GM18517 (cell line): Measurements from ENCODE around the gene SCYL1.

ENCODE experiments used
- ATAC-seq: cut with Tn5 transposase; IDR thresholded peaks from one replicate; pipeline ENCODE4 v1.9.1; 2021; ENCODE audit warnings: mild to moderate bottlenecking, moderate library complexity; ENCODE audit not compliant: unreplicated experiment

The SCYL1 gene

DNA sequence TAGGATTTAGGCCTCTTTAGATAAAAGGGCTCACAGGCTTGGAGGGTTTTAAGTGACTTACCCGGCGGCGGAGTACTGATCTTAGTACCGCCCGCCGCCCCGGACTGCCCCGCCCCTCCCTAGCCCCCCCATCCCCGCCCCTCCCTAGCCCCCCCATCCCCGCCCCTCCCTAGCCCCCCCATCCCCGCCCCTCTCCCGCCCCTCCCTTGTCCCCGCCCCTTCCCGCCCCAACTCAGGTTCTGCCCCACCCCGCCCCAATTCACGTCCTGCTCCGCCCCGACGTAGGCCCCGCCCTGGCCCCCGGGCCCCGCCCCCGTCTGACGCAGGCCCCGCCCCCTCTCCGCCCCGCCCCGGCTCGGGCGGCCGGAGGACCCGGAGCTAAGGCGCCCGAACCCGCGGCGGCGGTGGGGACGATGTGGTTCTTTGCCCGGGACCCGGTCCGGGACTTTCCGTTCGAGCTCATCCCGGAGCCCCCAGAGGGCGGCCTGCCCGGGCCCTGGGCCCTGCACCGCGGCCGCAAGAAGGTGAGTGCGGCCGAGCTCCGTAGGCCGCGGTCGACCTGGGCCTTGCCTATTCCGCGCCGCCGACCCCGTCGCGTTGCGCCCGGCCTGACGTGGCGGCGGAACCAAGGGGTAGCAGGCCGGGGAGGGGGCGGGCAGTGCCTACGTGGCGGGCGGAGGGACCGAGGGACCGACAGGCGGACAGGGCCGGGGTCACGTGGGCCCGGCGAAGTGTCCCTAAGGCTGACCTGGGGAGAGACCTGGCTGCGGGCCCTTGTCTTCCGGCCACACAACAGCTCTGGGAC, at the start of gene SCYL1:
SCYL1 (plus strand) TSS at position 343 of the 805 bp plus-strand sequence; CDS start at position 414, 71 bp downstream.
- ATAC-seq, result peak; percentile 46

DNA sequence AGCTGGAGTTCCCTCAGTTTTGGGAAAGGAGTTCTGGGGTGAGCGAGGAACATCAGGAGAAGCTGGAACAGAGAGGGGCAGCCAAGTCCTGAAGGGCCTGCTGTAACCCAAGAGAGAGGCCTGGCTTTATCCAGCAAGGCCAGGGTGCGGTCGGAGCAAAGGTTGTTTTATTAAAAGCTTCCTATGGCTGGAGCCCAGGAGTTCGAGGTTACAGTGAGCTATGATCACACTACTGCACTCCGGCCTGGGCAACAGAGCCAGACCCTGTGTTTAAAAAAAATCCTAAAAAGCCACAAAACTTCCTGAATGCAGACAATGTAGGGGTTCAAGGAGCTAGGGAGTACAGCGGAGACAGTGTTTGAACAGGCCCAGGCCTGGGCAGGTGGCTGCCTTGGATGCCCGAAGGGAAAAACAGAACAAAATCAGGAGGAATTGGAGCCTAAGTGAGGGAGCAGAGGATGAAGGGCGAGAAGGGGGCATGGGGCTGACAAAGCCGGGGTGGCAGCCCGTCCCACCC, 48.2 kb upstream of the SCYL1 start:
- ATAC-seq, result no peak

DNA sequence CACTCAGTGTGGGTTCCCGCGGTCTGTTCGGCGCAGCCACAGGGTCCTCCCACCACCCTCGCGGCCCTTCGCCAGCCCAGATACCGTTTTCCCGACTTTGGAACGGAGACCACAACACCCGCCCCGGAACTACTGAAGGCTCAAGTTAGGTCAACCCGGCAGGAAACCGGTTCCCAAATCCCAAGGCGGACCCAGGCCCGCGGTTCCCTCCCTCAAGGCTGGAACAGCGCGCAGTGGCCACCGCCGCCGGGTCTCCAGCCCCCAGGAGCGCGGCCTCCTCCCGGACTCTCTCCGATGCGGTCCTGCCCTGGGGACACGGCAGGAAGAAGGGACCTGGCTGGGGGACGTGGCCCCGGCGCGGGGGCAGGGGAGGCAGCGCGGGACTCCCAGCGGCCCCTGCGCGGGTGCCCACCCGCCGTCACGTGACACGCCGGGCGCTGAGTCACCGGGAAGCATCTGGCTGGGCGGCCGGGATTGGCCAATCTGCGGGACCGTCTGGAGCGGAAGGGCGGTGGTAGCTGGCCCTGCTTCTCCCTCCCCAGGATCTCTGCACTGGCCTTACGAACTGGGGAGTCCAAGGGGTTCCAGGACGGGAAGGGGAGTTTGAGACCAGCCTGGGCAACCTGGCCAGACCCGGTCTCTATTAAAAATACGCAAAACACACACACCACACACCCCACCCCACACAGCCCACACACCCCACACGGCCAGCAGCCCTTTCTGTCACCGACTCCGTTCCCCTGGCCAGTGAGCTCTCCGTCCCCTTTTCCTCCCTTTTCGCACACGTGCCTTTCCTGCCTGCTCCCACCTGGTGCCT, 47.5 kb upstream of the SCYL1 start:
- ATAC-seq, result peak; percentile 81

GRCh38 chr11:65478388-65479183, 46.3 kb upstream of the SCYL1 start:
- ATAC-seq, result no peak

DNA sequence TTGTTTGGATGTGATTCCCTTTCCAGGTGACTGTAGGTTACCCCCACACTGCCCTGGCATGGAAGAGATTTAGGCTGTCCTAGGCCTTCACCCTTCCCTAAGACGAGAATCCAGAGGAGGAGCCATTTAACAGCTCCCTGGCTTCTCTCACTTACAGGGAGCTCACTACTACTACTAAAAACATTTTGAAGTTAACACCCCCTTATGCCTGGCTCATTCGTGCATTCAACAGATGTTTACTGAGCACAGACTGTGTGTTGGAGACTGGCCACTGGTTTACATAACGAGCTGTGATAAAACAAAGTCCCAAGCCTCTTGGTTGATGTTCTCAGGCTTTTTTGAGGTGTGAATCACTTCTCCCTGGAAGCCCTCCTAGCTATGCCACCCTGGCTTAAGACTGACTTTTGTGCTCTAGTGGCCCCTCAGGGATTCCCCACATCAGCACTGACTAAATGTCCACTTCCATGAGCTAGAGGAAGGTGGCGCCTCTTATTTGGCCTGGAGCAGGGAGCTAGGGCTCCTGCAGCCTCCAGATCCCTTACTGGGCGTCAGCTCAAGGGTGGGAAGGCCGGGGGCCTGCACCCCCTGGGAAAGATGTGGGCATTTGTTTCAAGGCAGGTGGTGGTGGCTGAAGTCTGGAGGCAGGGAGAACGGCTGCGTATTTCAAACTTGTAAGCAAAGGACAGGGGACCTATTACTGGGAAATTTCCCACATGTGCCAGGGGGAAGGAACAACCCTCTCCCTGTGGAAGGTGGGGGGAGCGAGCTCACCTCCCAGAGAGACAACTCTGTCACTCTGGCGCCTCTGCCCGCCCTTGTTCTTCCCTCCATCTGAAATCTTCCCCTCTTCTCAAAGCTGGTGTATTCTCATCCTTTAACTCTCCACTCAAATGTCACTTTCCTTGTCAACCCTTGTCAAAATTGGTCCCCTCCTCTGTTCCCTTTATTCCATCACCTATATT, 45.4 kb upstream of the SCYL1 start:
- no peak for ATAC-seq

GRCh38 chr11:65482306-65482850, 42.5 kb upstream of the SCYL1 start:
- no peak for ATAC-seq

DNA sequence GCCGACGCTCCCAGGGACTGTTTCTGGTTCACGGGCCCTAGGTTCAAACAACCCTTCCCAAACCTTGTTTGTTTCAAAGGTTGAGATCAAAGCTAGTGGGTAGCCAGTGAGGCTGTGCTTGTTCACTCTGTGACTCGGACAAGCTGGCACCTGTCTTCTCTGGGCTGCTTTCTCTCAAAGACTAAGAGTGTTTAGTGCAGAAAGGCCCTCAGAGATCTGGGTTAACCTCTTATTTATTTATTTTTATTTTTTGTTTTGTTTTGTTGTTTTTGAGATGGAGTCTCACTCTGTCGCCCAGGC, 39.0 kb upstream of the SCYL1 start:
- no peak for ATAC-seq

DNA sequence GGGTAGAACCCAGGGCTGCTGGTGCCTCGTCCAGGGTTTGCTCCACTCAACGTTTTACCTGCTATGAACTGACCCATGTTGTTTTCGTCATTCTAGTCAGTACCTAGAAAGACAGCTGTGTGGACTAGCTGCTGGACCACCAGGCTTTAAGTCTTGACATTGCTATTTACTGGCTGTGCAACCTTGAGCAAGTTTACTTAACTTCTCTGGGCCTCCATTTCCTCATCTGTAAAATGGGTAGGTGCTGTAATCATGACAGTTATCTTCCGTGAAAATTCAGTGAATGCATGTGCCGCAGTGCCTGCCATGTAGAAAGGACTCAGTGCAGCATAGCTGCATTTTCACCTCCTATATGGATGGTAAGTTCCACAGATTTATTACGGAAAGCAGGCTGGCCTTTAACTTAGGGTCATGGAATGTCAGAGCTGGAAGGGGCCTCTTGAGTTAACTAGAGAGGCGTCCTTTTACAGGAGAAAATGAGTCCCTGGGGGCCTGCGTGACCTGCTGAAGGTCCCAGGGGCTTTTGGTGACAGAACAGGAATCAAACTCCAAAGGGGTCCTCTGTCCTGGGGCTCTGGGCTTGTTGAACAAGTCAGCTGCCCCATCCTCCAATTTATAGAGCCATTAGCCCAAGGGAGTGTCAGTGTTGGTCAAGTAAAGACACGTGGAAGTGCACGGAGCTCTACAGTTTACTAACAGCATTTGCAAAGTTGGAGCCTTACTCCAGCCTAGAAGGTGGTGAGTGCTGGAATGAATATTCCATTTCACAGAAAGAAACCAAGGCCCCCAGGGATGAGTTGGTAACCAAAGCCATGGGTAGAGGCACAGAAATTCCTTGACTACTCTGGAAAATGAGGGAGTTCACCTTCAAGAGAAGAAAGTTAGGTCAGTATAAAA, 38.1 kb upstream of the SCYL1 start:
- ATAC-seq, result no peak

DNA sequence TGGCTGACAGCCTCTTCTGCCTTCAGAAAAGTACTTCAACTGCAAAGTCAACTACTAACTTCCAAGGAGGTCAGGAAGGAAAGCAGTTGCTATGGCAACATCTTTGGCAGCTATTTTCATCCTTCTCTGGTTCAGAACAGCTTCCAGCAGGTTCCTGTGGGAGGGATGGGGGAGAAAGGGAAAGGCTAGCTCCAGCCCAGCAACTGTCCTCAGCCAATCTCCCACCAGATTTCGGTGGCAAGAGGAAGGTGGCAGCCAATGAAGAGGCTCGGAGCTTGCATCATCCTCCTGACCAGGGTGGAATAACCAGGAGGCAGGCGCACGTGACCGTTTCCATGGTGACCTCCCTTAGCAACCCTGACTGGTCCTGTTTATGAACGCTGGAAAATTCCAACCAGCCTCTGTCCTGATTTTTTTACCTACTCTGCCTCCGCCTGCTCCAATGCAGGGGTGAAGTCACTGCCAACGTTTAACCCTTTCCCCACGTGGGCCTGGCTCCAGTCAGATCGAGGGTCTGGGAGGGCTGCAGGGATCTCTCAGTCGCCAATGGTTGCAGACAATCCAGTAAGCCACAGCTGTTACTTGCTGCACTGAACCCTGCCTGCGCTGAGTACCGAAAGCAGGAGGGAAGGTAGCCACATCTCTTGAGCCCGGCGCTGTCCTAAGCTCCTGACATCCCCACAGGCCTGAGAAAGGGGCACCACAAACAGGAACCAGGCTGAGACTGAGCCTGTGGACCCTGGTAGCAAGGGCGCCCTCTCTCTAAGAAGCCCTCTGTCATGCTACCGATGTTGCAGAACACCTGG, 37.2 kb upstream of the SCYL1 start:
- no peak for ATAC-seq

DNA sequence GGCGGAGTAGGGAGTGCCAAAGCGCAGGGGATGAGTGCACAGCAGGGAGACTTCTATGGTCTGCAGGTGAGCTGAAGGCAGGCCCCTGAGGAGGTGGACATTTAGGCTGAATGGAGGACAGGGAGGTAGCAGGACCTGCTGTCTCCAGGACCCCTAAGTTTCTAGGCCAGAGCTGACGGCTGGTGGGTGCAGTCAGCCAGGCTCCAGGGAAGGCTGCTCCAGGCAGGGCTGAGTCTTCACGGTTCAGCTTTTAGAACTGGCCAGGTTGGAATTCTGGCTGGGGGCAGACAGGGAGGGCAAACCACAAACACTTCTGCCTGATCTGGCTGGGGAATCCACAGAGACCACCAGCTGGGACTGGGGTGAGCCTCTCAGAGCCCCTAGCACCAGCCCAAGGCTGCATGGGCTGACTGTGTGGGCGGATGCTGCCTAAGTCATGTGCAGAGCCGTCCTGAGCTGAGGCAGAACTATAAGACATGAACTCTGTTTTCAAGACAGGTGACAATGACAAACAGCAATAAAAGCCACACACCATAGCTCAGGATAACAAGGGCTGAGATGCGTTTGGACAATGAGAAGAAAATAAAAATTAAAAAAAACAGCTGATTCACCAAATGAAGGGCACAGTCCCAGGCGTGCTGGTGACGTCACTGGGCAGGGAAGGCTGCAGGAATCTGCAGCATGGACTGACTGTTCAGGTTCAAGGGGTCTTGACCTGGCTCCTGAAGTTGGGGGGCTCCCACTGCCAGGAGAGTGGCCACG, 36.4 kb upstream of the SCYL1 start:
- no peak for ATAC-seq

DNA sequence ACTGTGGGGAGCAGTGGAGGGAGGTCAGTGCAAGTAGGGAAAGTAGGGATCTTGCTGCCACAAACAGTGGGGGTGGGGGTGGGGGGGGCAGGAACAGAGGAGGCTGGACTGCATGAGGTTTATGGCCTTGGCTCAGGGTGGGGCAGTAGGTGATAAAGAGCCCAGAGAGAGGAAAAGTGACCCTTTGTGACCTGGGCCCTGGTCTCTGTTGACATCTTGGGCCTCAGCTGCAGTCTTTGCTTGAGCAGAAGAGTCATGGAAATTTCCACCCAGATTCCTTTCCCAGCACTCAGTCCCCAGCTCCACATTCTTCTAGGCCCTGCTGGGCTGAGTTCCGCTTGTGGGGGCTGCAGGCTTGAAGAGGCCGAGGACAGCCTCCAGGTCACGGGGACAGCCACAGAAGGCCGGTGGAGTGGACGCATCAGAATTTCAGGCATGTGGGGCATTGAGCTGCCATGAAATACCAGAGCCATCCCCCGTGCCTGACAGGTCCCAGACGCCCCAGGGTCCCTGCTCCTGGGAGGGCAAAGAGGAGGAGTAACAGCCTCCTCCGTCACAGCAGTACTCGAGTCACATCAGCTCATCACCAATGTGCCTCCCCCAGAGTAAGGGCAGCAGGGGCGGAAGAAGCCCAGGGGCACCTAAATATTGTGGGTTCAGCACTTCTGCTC, 35.7 kb upstream of the SCYL1 start:
- no peak for ATAC-seq

DNA sequence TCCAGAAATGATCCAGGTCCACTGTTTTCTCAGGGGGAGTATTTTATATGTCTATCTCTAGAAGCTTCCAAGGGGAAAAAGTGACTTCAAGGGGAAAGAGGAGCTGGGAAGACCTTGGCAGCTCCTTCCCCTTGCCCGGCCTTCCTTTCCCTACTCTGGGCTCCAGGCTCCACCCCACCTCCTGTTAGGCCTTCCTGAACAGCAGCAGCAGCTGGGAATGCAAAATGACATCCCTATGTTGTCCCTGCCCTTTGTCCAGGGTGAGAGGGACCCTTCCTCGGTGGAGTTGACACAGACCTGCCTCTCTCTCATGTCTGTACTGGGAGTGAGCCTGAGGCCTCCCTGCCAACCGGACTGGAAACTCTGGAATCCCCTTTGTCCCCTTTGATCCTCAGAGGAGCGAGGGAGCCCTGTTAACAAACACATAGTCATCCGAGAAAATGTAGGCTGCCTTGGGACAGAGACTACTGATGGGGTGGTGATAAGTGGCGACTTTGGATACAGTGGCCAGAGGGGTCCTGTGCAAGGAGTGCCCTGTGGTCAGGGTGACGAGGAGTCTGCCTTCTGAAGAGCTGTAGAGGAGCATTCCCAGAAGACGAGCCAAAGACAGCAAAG, 35.1 kb upstream of the SCYL1 start:
- no peak for ATAC-seq

DNA sequence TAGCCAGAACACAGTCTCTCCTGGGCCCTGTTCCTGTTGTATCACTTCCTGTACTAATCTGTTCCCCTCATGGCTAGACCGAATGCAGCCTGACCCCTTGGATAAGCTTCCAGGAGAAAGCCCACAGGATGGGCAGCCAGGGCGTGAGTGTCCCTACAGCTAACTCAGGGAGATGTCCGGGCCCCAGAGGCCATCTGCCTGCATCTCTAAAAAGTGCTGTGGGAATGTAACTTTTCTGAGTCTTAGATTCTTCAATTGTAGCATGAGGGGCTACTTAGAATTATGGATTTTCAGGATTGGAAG, 33.8 kb upstream of the SCYL1 start:
- ATAC-seq, result no peak

GRCh38 chr11:65491614-65492386, 33.1 kb upstream of the SCYL1 start:
- ATAC-seq, result no peak

GRCh38 chr11:65492387-65492636, 32.6 kb upstream of the SCYL1 start:
- no peak for ATAC-seq
